ENCODE data around the gene MRPL54. TPM values are rescaled to one million over a fixed set of nuclear protein-coding genes. Genes with fewer than 3 reads are reported as not detected.

Gene MRPL54
- total RNA-seq, 1 donor from 2014 or later, result 15.1 TPM

GRCh38 chr19:3768015-3768747, 5.7 kb downstream of the MRPL54 start:
- H3K4me2 ChIP-seq, result no peak overlapping the region
- Mint-ChIP-seq H3K9me3 (no peaks in the 10 kb centered on the region), H3K36me3 (peaks cover 2% of the 10 kb centered on the region), H3K4me1 (peaks cover 12% of the 10 kb centered on the region), H3K27me3 (ENCODE audit: insufficient read depth, low read depth) (peaks cover 5% of the 10 kb centered on the region), H3K27ac (no peak overlapping the region), H3K4me3 (no peak overlapping the region)
- no peak overlapping the region for H3K9ac ChIP-seq
- H3K4me3 ChIP-seq, result no peak overlapping the region
- TF ChIP-seq EZH2phosphoT487 (IDR thresholded peaks at IDR 0.05), result no peak
- TF ChIP-seq CTCF (IDR thresholded peaks at IDR 0.05), result no peak
- TF ChIP-seq EZH2 (IDR thresholded peaks at IDR 0.05), result no peak
- H3F3A ChIP-seq (ENCODE audit: low read depth), result peaks cover 4% of the 10 kb centered on the region
- H3K79me2 ChIP-seq (ENCODE audit: low read depth), result peaks cover 10% of the 10 kb centered on the region
- H3K27ac ChIP-seq, result no peak overlapping the region
- no peak overlapping the region for H2AFZ ChIP-seq (replicated peaks)
- H3K9me3 ChIP-seq (ENCODE audit: low read depth), result no peaks in the 10 kb centered on the region
- no peaks in the 10 kb centered on the region for H3K27me3 ChIP-seq
- peaks cover 14% of the 10 kb centered on the region for H3K4me1 ChIP-seq
- H3K36me3 ChIP-seq, result no peaks in the 10 kb centered on the region
- H4K20me1 ChIP-seq (ENCODE audit: low read depth), result no peaks in the 10 kb centered on the region
- no peak for DNase-seq (ENCODE audit: low spot score)

DNA sequence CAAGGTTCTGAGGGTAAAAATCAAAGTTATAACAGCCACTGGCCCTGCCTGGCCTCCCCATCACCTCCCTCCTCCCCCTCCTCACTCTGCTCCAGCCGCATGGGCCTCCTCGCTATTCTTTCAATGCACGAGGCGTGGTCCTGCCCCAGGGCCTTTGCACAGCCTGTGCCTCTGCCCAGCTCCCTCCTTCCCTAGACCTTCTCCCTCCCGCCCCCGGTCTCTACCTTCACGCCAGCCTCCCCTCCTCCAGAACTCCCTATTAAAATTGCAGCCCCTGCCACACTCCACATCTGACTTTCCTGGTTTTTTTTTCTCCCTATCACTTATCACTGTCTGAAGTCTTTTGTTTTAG, 6.2 kb downstream of the MRPL54 start:
- Histone ChIP-seq H4K20me1 (ENCODE audit: low read depth) (no peaks in the 10 kb centered on the region), H3K27me3 (no peaks in the 10 kb centered on the region), H3K79me2 (ENCODE audit: low read depth) (peaks cover 5% of the 10 kb centered on the region), H3K36me3 (no peaks in the 10 kb centered on the region), H3K4me3 (no peak overlapping the region), H3K27ac (no peak overlapping the region), H3K9ac (no peak overlapping the region), H3F3A (ENCODE audit: low read depth) (peaks cover 4% of the 10 kb centered on the region), H3K4me2 (no peak overlapping the region), H2AFZ (replicated peaks) (no peak overlapping the region), H3K4me1 (peaks cover 14% of the 10 kb centered on the region), H3K9me3 (ENCODE audit: low read depth) (no peaks in the 10 kb centered on the region)
- no peak for TF ChIP-seq EZH2phosphoT487 (IDR thresholded peaks at IDR 0.05)
- no peak for TF ChIP-seq EZH2 (IDR thresholded peaks at IDR 0.05)
- TF ChIP-seq CTCF (IDR thresholded peaks at IDR 0.05), result no peak
- Mint-ChIP-seq H3K27ac (no peak overlapping the region), H3K4me1 (peaks cover 10% of the 10 kb centered on the region), H3K27me3 (ENCODE audit: insufficient read depth, low read depth) (peaks cover 5% of the 10 kb centered on the region), H3K36me3 (peaks cover 2% of the 10 kb centered on the region), H3K9me3 (no peaks in the 10 kb centered on the region), H3K4me3 (no peak overlapping the region)
- no peak for DNase-seq (ENCODE audit: low spot score)

GRCh38 chr19:3769494-3769893, 7.0 kb downstream of the MRPL54 start:
- H3K27me3 Mint-ChIP-seq (ENCODE audit: insufficient read depth, low read depth), result peaks cover 5% of the 10 kb centered on the region
- Histone ChIP-seq H3K36me3 (no peaks in the 10 kb centered on the region), H3K79me2 (ENCODE audit: low read depth) (no peaks in the 10 kb centered on the region), H3K4me1 (peaks cover 14% of the 10 kb centered on the region), H3K27ac (no peak overlapping the region), H2AFZ (replicated peaks) (no peak overlapping the region), H3K9ac (no peak overlapping the region), H3K27me3 (no peaks in the 10 kb centered on the region), H3K9me3 (ENCODE audit: low read depth) (no peaks in the 10 kb centered on the region), H3K4me3 (no peak overlapping the region), H4K20me1 (ENCODE audit: low read depth) (no peaks in the 10 kb centered on the region), H3F3A (ENCODE audit: low read depth) (peaks cover 4% of the 10 kb centered on the region), H3K4me2 (no peak overlapping the region)
- peaks cover 10% of the 10 kb centered on the region for H3K4me1 Mint-ChIP-seq
- no peak for TF ChIP-seq EZH2phosphoT487 (IDR thresholded peaks at IDR 0.05)
- TF ChIP-seq EZH2 (IDR thresholded peaks at IDR 0.05), result no peak
- TF ChIP-seq CTCF (IDR thresholded peaks at IDR 0.05), result no peak
- DNase-seq (ENCODE audit: low spot score), result no peak
- H3K27ac Mint-ChIP-seq, result no peak overlapping the region
- no peak overlapping the region for H3K4me3 Mint-ChIP-seq
- H3K9me3 Mint-ChIP-seq, result no peaks in the 10 kb centered on the region
- H3K36me3 Mint-ChIP-seq, result peaks cover 2% of the 10 kb centered on the region
